ENCODE results near the gene AP3S2. TPM values are rescaled to one million over a fixed set of nuclear protein-coding genes. Genes with fewer than 3 reads are reported as not detected.

Gene AP3S2
- total and polyA plus RNA-seq, 2 experiments from 2014 or later: 31.0 to 50.2 TPM

- no peaks in the 10 kb centered on the region for H3K9me3 ChIP-seq (ENCODE audit: low read depth)
- H3K4me3 ChIP-seq: no peak overlapping the region
- DNase-seq (ENCODE audit: low read depth in 1 of 2, low spot score in 1 of 2): no peak
- peaks cover 2% of the 10 kb centered on the region for H3K36me3 ChIP-seq
- H3K4me1 ChIP-seq (ENCODE audit: low read depth): peaks cover 3% of the 10 kb centered on the region
- no peak for TF ChIP-seq CTCF (IDR thresholded peaks at IDR 0.05; ENCODE audit: low read depth, low read length)
- H3K27ac ChIP-seq: no peak overlapping the region
- H3K27me3 ChIP-seq: no peaks in the 10 kb centered on the region
Measured at GRCh38 chr15:89908226-89908625, 14.4 kb upstream of the AP3S2 start.

- peaks cover 3% of the 10 kb centered on the region for H3K4me1 ChIP-seq (ENCODE audit: low read depth)
- H3K36me3 ChIP-seq: peaks cover 7% of the 10 kb centered on the region
- no peaks in the 10 kb centered on the region for H3K9me3 ChIP-seq (ENCODE audit: low read depth)
- no peak overlapping the region for H3K4me3 ChIP-seq
- H3K27me3 ChIP-seq: no peaks in the 10 kb centered on the region
- no peak for DNase-seq (ENCODE audit: low read depth in 1 of 2, low spot score in 1 of 2)
- H3K27ac ChIP-seq: no peak overlapping the region
- no peak for TF ChIP-seq CTCF (IDR thresholded peaks at IDR 0.05; ENCODE audit: low read depth, low read length)
Measured at GRCh38 chr15:89907289-89907688, 13.5 kb upstream of the AP3S2 start.

- no peak overlapping the region for H3K27ac ChIP-seq
- DNase-seq (ENCODE audit: low read depth in 1 of 2, low spot score in 1 of 2): no peak
Measured at GRCh38 chr15:89905846-89906378, 12.1 kb upstream of the AP3S2 start.

GRCh38 chr15:89904519-89904918, 10.7 kb upstream of the AP3S2 start:
- Histone ChIP-seq H3K4me1 (ENCODE audit: low read depth) (peaks cover 3% of the 10 kb centered on the region), H3K4me3 (no peak overlapping the region), H3K27me3 (no peaks in the 10 kb centered on the region), H3K36me3 (peaks cover 7% of the 10 kb centered on the region), H3K9me3 (ENCODE audit: low read depth) (no peaks in the 10 kb centered on the region), H3K27ac (no peak overlapping the region)
- DNase-seq (ENCODE audit: low read depth in 1 of 2, low spot score in 1 of 2): no peak
- no peak for TF ChIP-seq CTCF (IDR thresholded peaks at IDR 0.05; ENCODE audit: low read depth, low read length)

More at GRCh38 chr15:89905846-89906378, 12.1 kb upstream of the AP3S2 start:
- Histone ChIP-seq H3K9me3 (ENCODE audit: low read depth) (no peaks in the 10 kb centered on the region), H3K36me3 (peaks cover 7% of the 10 kb centered on the region), H3K4me3 (no peak overlapping the region), H3K27me3 (no peaks in the 10 kb centered on the region), H3K4me1 (ENCODE audit: low read depth) (peaks cover 3% of the 10 kb centered on the region)
- TF ChIP-seq CTCF (IDR thresholded peaks at IDR 0.05; ENCODE audit: low read depth, low read length): no peak

GRCh38 chr15:89903858-89904130, 10.0 kb upstream of the AP3S2 start:
- no peak overlapping the region for H3K4me3 ChIP-seq
- H3K4me1 ChIP-seq (ENCODE audit: low read depth): peaks cover 3% of the 10 kb centered on the region
- peaks cover 7% of the 10 kb centered on the region for H3K36me3 ChIP-seq
- no peak for TF ChIP-seq CTCF (IDR thresholded peaks at IDR 0.05; ENCODE audit: low read depth, low read length)
- H3K27ac ChIP-seq: no peak overlapping the region
- H3K9me3 ChIP-seq (ENCODE audit: low read depth): no peaks in the 10 kb centered on the region
- no peaks in the 10 kb centered on the region for H3K27me3 ChIP-seq
- DNase-seq (ENCODE audit: low read depth in 1 of 2, low spot score in 1 of 2): no peak

Data from cardiac muscle cell (in vitro differentiated cells and primary cell).